HCT116 (cell line): ENCODE data around the gene HPGDS. TPM values are rescaled to one million over a fixed set of nuclear protein-coding genes. Genes with fewer than 3 reads are reported as not detected.

Experiments
- ATAC-seq: fragments of 200-7000 bp; cut with Tn5 transposase; 2 replicates; pipeline ENCODE4 v1.9.1; 2020; ENCODE audit warnings: mild to moderate bottlenecking, moderate library complexity
- BruUV-seq: library from RNA; stranded (reverse); fragments of 400-500 nt; replicated peaks from 2 replicates; lab custom pipeline; 2021; lab: Mats Ljungman, UMichigan
- CTCF ChIA-PET: fragments of 300-600 bp; sonication (Branson Sonifier 250); formaldehyde crosslinking; loops from one replicate; lab custom pipeline; 2021; ENCODE audit warnings: antibody characterized with exemption; lab: Charles Lee
- POLR2A ChIA-PET: fragments of 300-600, 350-600 bp; sonication (Branson Sonifier 250); formaldehyde crosslinking; loops from one replicate; lab custom pipeline; 2021; ENCODE audit warnings: antibody characterized with exemption; lab: Charles Lee
- RAD21 ChIA-PET, 2 experiments: fragments of 300-600 bp; sonication (Branson Sonifier 250); formaldehyde crosslinking; loops; one replicate each; lab custom pipeline; 2023; ENCODE audit warnings: low total read pairs in 2 of 2; ENCODE audit not compliant: uncharacterized antibody in 2 of 2, unreplicated experiment in 2 of 2, low non-redundant PET in 1 of 2; lab: Charles Lee
- DNase-seq: peaks from one replicate; pipeline ENCODE4 v3.0.0-alpha.2; 2010; ENCODE audit warnings: low read depth, low spot score
- H2AFZ ChIP-seq: fragments of 200-600 bp; shearing (Covaris generic), sonication (generic); 2 replicates; pipeline ENCODE4 v1.6.1; 2017; ENCODE audit warnings: low read depth, mixed run types, mixed read lengths, antibody characterized with exemption, low read length; ENCODE audit not compliant: poor library complexity, severe bottlenecking
- H3K27ac ChIP-seq: 2 replicates; pipeline ENCODE4 v1.5.1; 2012; ENCODE audit warnings: low read depth, low read length
- H3K27me3 ChIP-seq: fragments of 200-600 bp; sonication (generic); 2 replicates; pipeline ENCODE4 v1.6.1; 2016; ENCODE audit warnings: mixed run types, low read length, mixed read lengths; ENCODE audit not compliant: insufficient read depth
- H3K36me3 ChIP-seq, 2 experiments: fragments of 200-500 bp in 1 of 2; fragments of 200-600 bp in 1 of 2; sonication (Bioruptor generic) in 1 of 2; sonication (generic) in 1 of 2; 2 replicates each; pipeline versions ENCODE4 v1.5.1 to v1.6.1; 2014 to 2016; ENCODE audit warnings: low read length in 2 of 2, inconsistent platforms in 1 of 2, mixed read lengths in 1 of 2, mixed run types in 1 of 2; ENCODE audit not compliant: insufficient read depth in 2 of 2, control insufficient read depth in 1 of 2
- H3K4me1 ChIP-seq, 2 experiments: fragments of 200-600 bp in 1 of 2; sonication (generic) in 1 of 2; 2 replicates each; pipeline versions ENCODE4 v1.5.1 to v1.6.1; 2012 to 2017; ENCODE audit warnings: low read length in 2 of 2, inconsistent platforms in 1 of 2, mild to moderate bottlenecking in 1 of 2, mixed read lengths in 1 of 2, mixed run types in 1 of 2, moderate library complexity in 1 of 2; ENCODE audit not compliant: insufficient read depth in 2 of 2, control insufficient read depth in 1 of 2
- H3K4me2 ChIP-seq: fragments of 200-600 bp; sonication (generic); 2 replicates; pipeline ENCODE4 v1.6.1; 2017; ENCODE audit warnings: mixed run types, low read length, mixed read lengths
- H3K4me3 ChIP-seq, 2 experiments: fragments of 200-600 bp in 1 of 2; sonication (generic) in 1 of 2; replicated peaks in 1 of 2; 2 replicates each; pipeline ENCODE4 v1.5.1; 2011 to 2016; ENCODE audit warnings: low read length in 2 of 2, control low read depth in 1 of 2, low read depth in 1 of 2, mild to moderate bottlenecking in 1 of 2, mixed read lengths in 1 of 2, mixed run types in 1 of 2
- H3K79me2 ChIP-seq: fragments of 200-600 bp; sonication (generic); 2 replicates; pipeline ENCODE4 v1.6.1; 2017; ENCODE audit warnings: mild to moderate bottlenecking, mixed run types, low read length, moderate library complexity, mixed read lengths; ENCODE audit not compliant: insufficient read depth
- H3K9ac ChIP-seq: fragments of 200-600 bp; sonication (generic); 2 replicates; pipeline ENCODE4 v1.6.1; 2016; ENCODE audit warnings: low read length, mixed read lengths
- H3K9me2 ChIP-seq: fragments of 200-600 bp; sonication (generic), shearing (Covaris generic); 2 replicates; pipeline ENCODE4 v1.6.1; 2017; ENCODE audit warnings: mixed run types, mild to moderate bottlenecking, moderate library complexity; ENCODE audit not compliant: insufficient read depth
- H3K9me3 ChIP-seq, 2 experiments: fragments of 200-500 bp in 1 of 2; fragments of 200-600 bp in 1 of 2; sonication (Bioruptor generic) in 1 of 2; sonication (generic) in 1 of 2; 2 replicates each; pipeline ENCODE4 v1.6.1; 2014 to 2017; ENCODE audit warnings: low read length in 2 of 2, mixed read lengths in 2 of 2, inconsistent platforms in 1 of 2, low read depth in 1 of 2, mild to moderate bottlenecking in 1 of 2, mixed run types in 1 of 2, moderate library complexity in 1 of 2; ENCODE audit not compliant: control insufficient read depth in 1 of 2, insufficient read depth in 1 of 2
- H4K20me1 ChIP-seq: fragments of 200-600 bp; sonication (generic), shearing (Covaris generic); 2 replicates; pipeline ENCODE4 v1.6.1; 2017; ENCODE audit warnings: mixed run types, mild to moderate bottlenecking, moderate library complexity; ENCODE audit not compliant: insufficient read depth
- EGR1 ChIP-seq: IDR thresholded peaks from 2 replicates; pipeline ENCODE4 v1.6.1; 2012; ENCODE audit warnings: low read depth
- ELF1 ChIP-seq: IDR thresholded peaks from 2 replicates; pipeline ENCODE4 v1.6.1; 2012; ENCODE audit warnings: low read depth, borderline replicate concordance
- EZH2 ChIP-seq: fragments of 200-600 bp; sonication (generic); IDR thresholded peaks from 2 replicates; pipeline ENCODE4 v1.6.1; 2017; ENCODE audit warnings: antibody characterized with exemption, mixed run types
- MAX ChIP-seq: IDR thresholded peaks from 2 replicates; pipeline ENCODE4 v1.6.1; 2012
- POLR2A ChIP-seq: IDR thresholded peaks from 2 replicates; pipeline ENCODE4 v1.7.0; 2011; ENCODE audit warnings: borderline replicate concordance; ENCODE audit not compliant: insufficient read depth, insufficient read length; ENCODE audit errors: extremely low read depth
- POLR2AphosphoS5 ChIP-seq: IDR thresholded peaks from 2 replicates; pipeline ENCODE4 v1.6.1; 2011; ENCODE audit warnings: mild to moderate bottlenecking, low read depth, low read length, moderate library complexity
- RAD21 ChIP-seq: IDR thresholded peaks from 2 replicates; pipeline ENCODE4 v1.6.1; 2012; ENCODE audit warnings: low read depth, mild to moderate bottlenecking
- SP1 ChIP-seq: IDR thresholded peaks from 2 replicates; pipeline ENCODE4 v1.6.1; 2012; ENCODE audit warnings: low read depth
- SRF ChIP-seq: IDR thresholded peaks from 2 replicates; pipeline ENCODE4 v1.6.1; 2012; ENCODE audit warnings: low read depth
- TCF7L2 ChIP-seq: IDR thresholded peaks from 2 replicates; pipeline ENCODE4 v1.7.0; 2011; ENCODE audit warnings: borderline replicate concordance, inconsistent platforms; ENCODE audit not compliant: insufficient read depth, insufficient read length; ENCODE audit errors: extremely low read depth
- ZFX ChIP-seq: fragments of 450-650 bp; IDR thresholded peaks from 2 replicates; pipeline ENCODE4 v1.6.1; 2017
- intact Hi-C: fragments of 100-400 bp; cut with micrococcal nuclease; formaldehyde crosslinking; loops from 2 replicates; pipeline ENCODE4 v1.10.0; 2022
- total RNA-seq: library from RNA; stranded (reverse); gene quantifications from one replicate; pipeline ENCODE4 v1.2.1, GENCODE V29; 2021; ENCODE audit not compliant: unreplicated experiment

HPGDS gene
- total RNA-seq, 1 experiment from 2014 or later: not detected

- DNase-seq: no peak
- CTCF ChIA-PET: no interaction called here
These were observed 7.7 kb downstream of the HPGDS start for GRCh38 chr4:94334962-94335361.

GRCh38 chr4:94334476-94334875 is 8.2 kb downstream of the HPGDS start:
- Histone ChIP-seq H3K79me2 (no peaks in the 10 kb centered on the region), H3K9me3 (no peaks in the 10 kb centered on the region), H4K20me1 (no peaks in the 10 kb centered on the region), H3K27me3 (no peaks in the 10 kb centered on the region), H3K4me1 (no peaks in the 10 kb centered on the region), H3K36me3 (no peaks in the 10 kb centered on the region), H3K9me2 (no peaks in the 10 kb centered on the region), H3K4me3 (no peak overlapping the region), H3K4me2 (no peak overlapping the region), H2AFZ (no peak overlapping the region), H3K27ac (no peak overlapping the region), H3K9ac (no peak overlapping the region)
- TF ChIP-seq RAD21 (no peak), ZFX (no peak), POLR2A (no peak), SP1 (no peak)
- ATAC-seq (no peak), DNase-seq (no peak)
- CTCF ChIA-PET: no interaction called here
- no TSS peak for BruUV-seq
- intact Hi-C loops: no loop called here
- RAD21 ChIA-PET: no interaction called here
- POLR2A ChIA-PET: no interaction called here

More at GRCh38 chr4:94334962-94335361, 7.7 kb downstream of the HPGDS start:
- no peak overlapping the region for H3K4me2 ChIP-seq
- no peaks in the 10 kb centered on the region for H3K27me3 ChIP-seq
- no peaks in the 10 kb centered on the region for H4K20me1 ChIP-seq
- H3K9ac ChIP-seq: no peak overlapping the region
- no peak overlapping the region for H3K27ac ChIP-seq
- no peaks in the 10 kb centered on the region for H3K36me3 ChIP-seq
- no peak for ATAC-seq
- RAD21 ChIA-PET: no interaction called here
- intact Hi-C loops: no loop called here
- no peak overlapping the region for H2AFZ ChIP-seq
- POLR2A ChIA-PET: no interaction called here
- no peak for TF ChIP-seq ELF1
- no peak for TF ChIP-seq SRF
- TF ChIP-seq POLR2A: no peak
- no peak for TF ChIP-seq SP1
- TF ChIP-seq MAX: no peak
- TF ChIP-seq EZH2: no peak
- TF ChIP-seq EGR1: no peak
- TF ChIP-seq POLR2AphosphoS5: no peak
- no peak for TF ChIP-seq TCF7L2
- BruUV-seq: no TSS peak
- H3K4me3 ChIP-seq: no peak overlapping the region
- no peaks in the 10 kb centered on the region for H3K4me1 ChIP-seq
- no peaks in the 10 kb centered on the region for H3K9me3 ChIP-seq
- H3K9me2 ChIP-seq: no peaks in the 10 kb centered on the region
- no peaks in the 10 kb centered on the region for H3K79me2 ChIP-seq
